ENCODE measurements around the gene KCNMA1. TPM values are rescaled to one million over a fixed set of nuclear protein-coding genes. Genes with fewer than 3 reads are reported as not detected.

Gene KCNMA1
- total and polyA plus RNA-seq, 3 donors from 2014 or later, result 13.6 to 36.1 (median 24.7) TPM

GRCh38 chr10:77228559-77228958 lies 409.0 kb downstream of the KCNMA1 start:
- Histone ChIP-seq H3K27ac (no peak overlapping the region), H3K9me3 (no peaks in the 10 kb centered on the region), H3K4me1 (no peaks in the 10 kb centered on the region), H3K4me3 (no peak overlapping the region), H3K27me3 (no peaks in the 10 kb centered on the region), H3K36me3 (ENCODE audit: low read depth, missing control alignments) (no peaks in the 10 kb centered on the region)
- TF ChIP-seq CTCF (IDR thresholded peaks at IDR 0.05) (no peak), POLR2A (IDR thresholded peaks at IDR 0.05) (no peak)
- intact Hi-C loops (cut with DNase I; ENCODE audit: low total_unique reads), result no loop called here
- 94 to 97% methylated on average over 5 of the region's 5 CpGs for WGBS, 2 donors
- DNase-seq, result no peak

GRCh38 chr10:77226853-77227565 lies 410.6 kb downstream of the KCNMA1 start:
- H3K27ac ChIP-seq, result no peak overlapping the region
- intact Hi-C loops (cut with DNase I; ENCODE audit: low total_unique reads), result no loop called here
- H3K4me1 ChIP-seq, result no peaks in the 10 kb centered on the region
- DNase-seq, result no peak
- no peaks in the 10 kb centered on the region for H3K36me3 ChIP-seq (ENCODE audit: low read depth, missing control alignments)
- no peaks in the 10 kb centered on the region for H3K27me3 ChIP-seq
- no peak overlapping the region for H3K4me3 ChIP-seq
- no peaks in the 10 kb centered on the region for H3K9me3 ChIP-seq
- no peak for TF ChIP-seq CTCF (IDR thresholded peaks at IDR 0.05)

- Histone ChIP-seq H3K4me1 (no peaks in the 10 kb centered on the region), H3K4me3 (no peak overlapping the region), H3K36me3 (ENCODE audit: low read depth, missing control alignments) (no peaks in the 10 kb centered on the region), H3K27me3 (no peaks in the 10 kb centered on the region), H3K9me3 (no peaks in the 10 kb centered on the region), H3K27ac (no peak overlapping the region)
- TF ChIP-seq POLR2A (IDR thresholded peaks at IDR 0.05) (no peak), CTCF (IDR thresholded peaks at IDR 0.05) (no peak)
- intact Hi-C loops (cut with DNase I; ENCODE audit: low total_unique reads), result no loop called here
- DNase-seq, result no peak
- 57 to 64% methylated on average over 4 of the region's 4 CpGs for WGBS, 2 donors
These were observed 411.2 kb downstream of the KCNMA1 start for GRCh38 chr10:77226452-77226851.

GRCh38 chr10:77226020-77226419 lies 411.6 kb downstream of the KCNMA1 start:
- Histone ChIP-seq H3K36me3 (ENCODE audit: low read depth, missing control alignments) (no peaks in the 10 kb centered on the region), H3K27me3 (no peaks in the 10 kb centered on the region), H3K27ac (no peak overlapping the region), H3K4me1 (no peaks in the 10 kb centered on the region), H3K9me3 (no peaks in the 10 kb centered on the region), H3K4me3 (no peak overlapping the region)
- TF ChIP-seq CTCF (IDR thresholded peaks at IDR 0.05) (no peak), POLR2A (IDR thresholded peaks at IDR 0.05) (no peak)
- WGBS, 2 donors, result 72 to 88% methylated on average over 2 of the region's 2 CpGs
- DNase-seq, result no peak
- intact Hi-C loops (cut with DNase I; ENCODE audit: low total_unique reads), result no loop called here
